ENCODE measurements around the gene ORM2.

Gene ORM2

DNA sequence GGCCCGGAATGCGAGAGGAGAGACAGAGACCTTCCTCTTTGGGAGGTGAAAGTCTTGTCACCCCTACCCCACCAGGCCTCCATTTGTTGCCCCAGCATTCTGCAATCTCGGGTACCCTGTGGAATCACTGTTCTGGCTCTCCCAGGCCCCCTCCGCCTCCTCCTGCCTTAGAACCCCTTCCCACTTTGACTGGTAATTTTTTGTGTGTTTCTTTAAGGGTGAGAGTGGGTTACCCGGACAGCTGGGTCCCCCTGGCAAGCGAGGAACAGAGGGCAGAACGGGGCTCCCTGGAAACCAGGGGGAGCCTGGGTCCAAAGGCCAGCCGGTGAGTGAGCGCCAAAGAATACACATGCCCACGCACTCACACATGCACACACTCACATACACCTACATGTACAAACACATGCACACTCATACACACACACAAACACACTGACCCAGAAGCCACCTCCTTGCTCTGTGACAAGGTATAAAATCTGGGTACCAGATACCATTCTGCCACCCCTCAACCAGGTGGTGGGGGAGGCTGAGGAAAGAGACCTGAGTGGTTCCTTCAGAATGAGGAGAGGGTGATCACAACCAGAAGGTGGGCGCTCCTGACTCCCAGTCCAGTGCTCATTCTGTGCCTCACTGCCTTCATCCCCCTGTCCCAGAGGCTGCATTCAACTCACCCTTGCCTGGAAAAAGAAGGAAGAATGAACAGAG lies 37.6 kb upstream of the ORM2 start:
- no peak for DNase-seq (ENCODE audit: low spot score)
- no peak for FAIRE-seq

DNA sequence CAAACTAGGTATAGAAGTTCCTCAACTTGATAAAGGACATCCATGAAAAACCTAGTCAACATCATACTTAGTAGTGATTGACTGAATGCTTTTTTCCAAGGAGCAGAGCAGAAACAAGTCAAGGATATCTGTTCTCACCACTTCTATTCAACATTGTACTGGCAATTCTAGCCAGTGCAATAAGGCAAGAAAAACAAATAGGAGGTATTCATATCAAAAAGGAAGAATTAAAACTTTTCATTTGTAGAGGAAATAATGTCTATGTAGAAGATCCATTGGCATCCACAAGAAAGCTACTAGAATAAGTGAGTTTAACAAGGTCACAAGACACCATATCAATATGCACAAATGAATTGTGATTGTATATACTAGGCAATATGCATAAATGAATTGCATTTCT lies 35.0 kb upstream of the ORM2 start:
- no peak for DNase-seq (ENCODE audit: low spot score)
- FAIRE-seq: no peak

DNA sequence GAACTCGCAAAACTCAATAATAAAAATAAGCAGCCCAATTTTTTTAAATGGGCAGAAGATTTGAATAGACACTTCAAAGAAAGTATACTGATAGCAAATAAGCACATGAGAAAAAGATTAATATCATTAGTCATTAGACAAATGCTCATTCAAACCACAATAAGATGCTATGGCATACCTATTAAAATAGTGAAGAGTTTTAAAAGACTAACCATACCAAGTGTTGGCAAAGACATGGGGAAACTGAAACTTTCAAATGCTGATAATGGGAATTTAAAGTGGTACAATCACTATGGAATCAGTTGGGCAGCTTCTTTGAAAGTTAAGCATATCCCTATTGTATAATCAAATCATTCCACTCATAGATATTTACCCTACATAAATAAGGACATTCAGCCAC lies 33.3 kb upstream of the ORM2 start:
- FAIRE-seq (no peak), DNase-seq (ENCODE audit: low spot score) (no peak)

DNA sequence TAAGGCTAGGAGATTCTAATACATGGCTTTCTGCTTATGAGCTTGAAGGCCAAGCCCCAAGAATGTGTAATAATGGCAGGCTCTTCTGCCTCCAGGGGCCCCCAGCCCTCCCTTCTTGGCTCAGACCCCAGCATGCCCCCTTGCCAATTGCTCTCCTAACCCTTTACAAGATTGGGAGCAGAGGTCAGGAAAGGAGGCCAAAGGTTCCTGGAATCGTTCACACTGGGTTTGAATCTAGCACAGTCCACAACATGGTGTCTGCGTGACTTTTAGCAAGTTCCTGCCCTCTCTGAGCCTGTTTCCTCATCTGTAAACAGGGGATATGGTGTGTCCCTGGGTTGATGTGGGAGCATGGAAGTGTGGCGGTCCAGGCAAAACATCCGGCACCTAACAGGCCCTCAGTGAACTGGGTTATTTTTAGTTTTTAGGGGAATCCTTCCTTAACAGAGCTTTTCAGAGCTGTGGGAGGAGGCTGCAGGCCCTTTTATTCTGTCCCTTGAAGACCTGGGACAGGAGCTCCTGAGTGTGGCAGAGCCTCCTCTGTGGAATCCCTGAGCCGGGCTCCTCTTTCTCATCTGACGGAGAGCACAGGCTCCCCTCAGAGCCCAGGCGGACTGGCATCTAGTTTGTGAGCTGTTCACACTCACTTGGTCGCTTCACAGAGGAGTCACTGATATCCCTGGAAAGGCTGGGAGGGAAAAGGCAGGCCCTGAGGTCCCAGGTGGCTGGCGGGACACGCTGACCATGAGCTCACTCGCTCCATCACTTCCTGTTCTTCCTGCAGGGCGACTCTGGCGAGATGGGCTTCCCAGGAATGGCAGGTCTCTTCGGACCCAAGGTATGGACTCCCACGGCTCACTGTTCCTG lies 30.1 kb upstream of the ORM2 start:
- no peak for DNase-seq (ENCODE audit: low spot score)
- FAIRE-seq: no peak

DNA sequence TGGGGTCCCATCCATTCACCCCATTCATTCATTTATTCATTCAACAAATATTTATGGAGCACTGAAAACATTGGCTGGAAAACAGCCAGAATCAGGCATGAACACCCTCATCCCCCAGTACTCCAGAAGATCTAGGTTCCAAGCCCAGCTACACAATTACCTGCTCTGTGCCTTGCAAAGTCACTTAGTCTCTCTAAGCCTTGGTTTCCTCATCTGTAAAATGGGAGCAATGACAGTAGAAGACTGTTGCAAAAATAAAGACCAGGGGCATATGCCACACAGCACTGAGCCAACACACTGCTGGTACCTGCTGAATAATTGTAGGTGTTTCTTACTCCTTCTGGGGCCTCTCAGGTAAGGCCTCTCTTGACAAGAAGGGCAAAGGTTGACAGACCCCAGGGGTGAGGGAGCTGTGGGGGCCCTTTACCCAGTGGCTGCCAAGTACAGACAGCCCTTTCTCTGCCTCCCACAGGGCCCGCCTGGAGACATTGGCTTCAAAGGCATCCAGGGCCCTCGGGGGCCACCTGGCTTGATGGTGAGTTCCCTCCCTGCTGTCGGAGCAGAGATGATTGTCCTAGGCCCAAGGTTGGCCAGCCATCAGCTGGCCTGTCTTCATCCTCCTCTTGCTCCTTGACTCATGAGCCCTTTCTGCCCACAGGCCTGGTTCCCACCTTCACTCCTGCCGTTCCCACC lies 29.4 kb upstream of the ORM2 start:
- DNase-seq (ENCODE audit: low spot score): no peak
- FAIRE-seq: no peak

DNA sequence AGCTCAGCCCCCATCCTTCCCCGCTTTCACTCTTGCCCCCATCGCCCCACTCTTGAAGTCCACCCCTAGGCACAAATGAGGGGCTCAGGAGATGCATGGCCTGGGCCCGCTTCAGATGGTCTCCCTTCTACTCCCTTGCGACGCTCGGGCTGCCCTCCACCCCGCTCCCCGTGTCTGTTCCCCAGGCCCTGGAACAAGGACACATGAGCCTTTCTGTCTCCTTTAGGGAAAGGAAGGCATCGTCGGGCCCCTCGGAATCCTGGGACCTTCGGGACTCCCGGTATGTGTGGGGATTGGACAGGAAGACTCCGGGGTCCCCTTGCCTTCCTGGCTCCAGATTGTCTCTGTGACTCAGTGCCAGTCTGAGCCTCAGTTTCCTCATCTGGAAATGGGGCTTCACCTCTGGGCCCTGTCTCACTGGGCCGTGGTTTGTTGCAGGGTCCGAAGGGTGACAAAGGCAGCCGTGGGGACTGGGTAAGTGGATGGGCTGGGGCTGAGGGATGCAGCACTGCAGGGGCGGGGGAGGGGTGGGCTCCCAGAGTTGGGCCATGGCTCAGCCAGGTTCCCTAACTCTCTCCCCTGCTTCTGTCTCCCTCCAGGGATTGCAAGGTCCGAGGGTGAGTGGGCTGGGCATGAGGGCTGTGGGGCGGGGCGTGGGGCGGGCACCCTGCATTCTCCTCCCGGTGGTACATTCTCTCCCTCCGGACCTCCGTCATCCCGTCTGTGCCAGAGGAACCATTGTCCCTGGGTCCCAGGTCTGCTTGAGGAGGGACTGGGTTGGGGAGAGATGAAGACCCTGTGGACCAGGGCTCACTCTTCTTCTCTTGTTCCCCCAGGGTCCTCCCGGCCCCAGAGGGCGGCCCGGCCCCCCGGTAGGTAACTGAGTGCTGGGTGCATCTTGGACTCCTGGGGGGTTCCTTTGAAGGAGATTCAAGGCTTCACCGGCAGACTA lies 28.5 kb upstream of the ORM2 start:
- FAIRE-seq: no peak

DNA sequence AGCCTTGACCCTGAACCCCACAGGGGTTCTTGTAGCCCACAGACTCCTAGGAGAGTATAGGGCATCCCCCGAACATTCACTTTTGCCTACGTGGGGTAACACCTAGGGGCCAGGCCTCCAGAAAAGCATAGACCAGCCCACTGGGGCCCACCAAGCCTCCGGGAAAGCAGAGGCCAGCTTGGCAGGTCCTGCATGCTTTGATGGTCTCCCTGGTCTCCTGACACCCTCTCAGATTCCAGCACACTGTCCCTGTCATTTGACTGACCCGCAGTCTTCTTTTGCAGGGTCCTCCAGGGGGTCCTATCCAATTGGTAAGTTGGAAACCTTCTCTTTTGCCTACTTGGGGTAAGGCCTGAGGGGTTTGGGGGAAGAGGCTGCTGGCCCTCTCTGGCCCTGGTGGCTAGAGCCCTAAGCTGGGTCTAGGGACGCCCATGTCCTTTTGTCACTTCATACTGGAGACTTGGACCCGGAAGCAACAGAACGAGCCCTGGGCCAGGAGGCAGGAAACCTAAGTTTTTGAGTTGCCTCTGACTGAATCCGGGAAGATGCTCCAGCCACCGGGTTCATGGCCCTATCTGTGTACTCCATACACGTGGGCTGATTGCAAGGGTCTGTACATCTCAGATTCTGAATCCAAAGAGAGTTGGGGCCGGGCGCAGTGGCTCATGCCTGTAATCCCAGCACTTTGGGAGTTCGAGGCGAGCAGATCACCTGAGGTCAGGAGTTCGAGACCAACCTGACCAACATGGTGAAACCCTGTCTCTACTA lies 27.7 kb upstream of the ORM2 start:
- FAIRE-seq (no peak), DNase-seq (ENCODE audit: low spot score) (no peak)

More for the DNA sequence above, 28.5 kb upstream of the ORM2 start:
- DNase-seq (ENCODE audit: low spot score): no peak

DNA sequence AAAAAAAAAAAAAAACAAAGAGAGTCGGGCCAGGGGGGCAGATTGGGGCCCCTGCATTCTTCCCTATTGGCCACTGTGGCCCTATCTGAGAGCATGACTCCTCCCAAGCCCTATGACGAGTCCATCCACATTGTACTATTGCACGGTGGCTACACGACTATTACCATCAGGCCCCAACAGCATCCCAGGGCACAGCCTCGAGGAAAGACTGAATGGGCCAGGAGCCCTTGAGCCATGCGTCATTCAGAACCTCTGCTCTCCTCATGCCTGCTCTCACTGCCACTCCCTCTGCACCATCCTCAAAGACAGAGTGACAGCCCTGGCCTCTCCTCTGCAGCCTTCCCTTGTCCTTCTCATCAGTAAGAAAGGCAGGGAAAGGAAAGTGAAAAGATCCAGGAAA lies 26.9 kb upstream of the ORM2 start:
- no peak for FAIRE-seq
- no peak for DNase-seq (ENCODE audit: low spot score)

DNA sequence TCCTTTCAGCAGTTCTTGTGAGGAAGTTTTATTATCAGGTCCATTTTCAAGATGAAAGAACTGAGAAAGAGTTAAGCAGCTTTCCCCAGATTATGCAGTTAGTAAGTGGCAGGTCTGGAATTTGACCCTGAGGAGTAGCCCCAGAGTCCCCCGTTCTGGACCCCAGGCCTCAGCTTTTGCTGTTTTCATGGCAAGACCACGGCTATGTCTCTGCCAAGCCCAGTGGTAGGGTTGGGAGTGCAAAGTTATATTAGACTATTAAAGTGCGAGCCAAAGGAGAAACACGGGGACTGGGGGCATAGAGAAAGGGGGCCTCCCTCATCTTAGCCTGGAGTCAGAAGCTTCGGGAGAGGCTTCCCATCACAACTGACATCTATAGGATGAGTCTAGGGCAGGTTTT lies 26.1 kb upstream of the ORM2 start:
- FAIRE-seq: no peak
- no peak for DNase-seq (ENCODE audit: low spot score)

DNA sequence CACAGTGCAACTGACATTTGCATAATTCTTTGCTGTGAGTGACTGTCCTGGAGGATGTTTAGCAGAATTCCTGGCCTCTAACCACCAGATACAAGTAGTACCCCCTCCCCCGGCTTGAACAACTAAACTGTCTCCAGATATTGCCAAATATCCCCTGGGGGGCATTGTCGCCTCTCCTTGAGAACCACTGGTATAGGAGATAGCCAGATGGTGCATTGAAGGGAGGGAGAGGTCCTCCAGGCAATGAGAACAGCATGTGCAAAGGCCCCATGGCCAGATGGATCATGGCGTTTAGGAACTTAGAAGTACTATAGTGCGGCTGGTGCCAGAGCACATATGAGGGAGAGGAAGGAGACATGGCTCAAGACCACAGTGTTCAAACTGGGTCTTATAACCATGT lies 25.7 kb upstream of the ORM2 start:
- DNase-seq (ENCODE audit: low spot score) (no peak), FAIRE-seq (no peak)

DNA sequence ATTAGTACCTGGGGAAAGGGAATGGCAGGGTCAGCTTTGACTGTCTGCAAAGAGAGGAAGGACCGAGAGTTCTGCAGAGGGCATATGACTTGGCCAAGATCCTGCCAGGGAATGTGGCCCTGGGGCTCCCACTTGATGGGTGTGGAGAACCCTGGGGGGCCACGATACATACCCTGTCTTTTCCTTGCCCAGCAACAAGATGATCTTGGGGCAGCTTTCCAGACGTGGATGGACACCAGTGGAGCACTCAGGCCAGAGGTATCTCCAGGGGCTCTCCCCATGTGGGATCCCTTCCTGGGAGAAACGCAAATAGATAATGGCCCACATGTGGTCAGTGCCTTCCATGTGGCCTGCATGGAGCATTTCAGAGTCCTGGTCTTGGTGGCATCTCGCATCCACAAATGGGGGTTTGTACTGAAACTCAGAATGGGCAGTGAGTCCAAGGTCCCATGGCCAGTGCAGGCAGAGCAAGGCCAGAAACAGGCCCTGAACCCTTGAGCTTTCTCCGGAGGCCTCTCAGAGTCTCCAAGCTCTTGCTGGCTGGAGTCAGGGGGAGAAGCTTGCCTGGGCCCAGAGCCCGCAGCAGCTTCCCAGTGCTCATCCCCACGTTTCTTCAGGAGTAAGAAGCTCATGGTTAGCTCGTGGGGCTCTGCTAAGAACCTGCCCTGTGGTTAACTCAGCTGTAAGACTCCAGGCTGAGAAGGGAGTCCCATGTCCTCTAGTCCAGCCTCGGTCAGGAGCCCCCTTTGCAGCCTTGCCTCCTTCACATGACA lies 25.1 kb upstream of the ORM2 start:
- no peak for FAIRE-seq
- DNase-seq (ENCODE audit: low spot score): no peak

DNA sequence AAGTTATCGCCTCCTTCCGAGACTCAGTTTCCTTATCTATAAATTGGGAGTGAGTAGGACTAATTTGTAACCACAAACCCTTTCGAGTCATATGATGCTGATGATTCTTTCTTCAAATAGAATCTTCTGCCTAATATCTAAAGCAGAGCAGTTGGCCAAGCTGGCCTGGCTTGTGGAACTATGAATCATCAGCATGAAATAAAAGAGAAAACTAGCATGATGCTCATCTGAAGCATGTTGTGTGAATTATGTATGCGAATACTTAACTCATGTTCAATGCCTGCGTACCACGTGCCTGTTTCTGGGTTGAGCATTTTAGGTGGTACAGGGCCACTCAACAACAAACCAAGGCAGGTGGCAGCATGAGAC lies 21.8 kb upstream of the ORM2 start:
- FAIRE-seq: no peak
- no peak for DNase-seq (ENCODE audit: low spot score)

DNA sequence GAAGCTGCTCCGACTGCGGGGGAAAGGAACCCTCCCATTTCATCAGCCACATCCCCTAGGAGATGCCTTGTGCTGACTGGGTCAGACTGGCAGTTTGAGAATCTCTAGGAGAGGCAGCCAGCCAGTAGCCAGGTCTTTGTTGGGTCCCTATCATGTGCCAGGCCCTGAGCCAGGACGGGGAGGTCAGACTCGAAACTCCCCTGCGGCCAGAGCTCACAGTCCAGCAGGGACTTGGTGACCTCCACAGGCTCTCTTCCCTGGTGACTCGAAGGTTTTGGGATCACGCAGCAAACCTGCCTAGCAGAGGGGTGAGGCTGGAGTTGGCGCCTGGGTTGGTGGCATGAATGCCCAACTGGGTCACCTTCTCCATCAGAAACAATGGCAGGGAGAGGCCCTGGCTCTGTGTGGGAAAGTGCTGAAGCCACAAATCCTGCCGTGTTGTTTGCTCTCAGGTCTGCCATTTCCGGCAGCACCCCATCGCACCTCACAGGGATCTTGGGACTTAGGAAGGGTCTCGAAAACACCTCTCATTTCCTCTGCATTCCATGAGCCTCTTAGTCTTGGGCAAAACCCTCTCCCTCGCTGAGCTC lies 21.2 kb upstream of the ORM2 start:
- no peak for FAIRE-seq

DNA sequence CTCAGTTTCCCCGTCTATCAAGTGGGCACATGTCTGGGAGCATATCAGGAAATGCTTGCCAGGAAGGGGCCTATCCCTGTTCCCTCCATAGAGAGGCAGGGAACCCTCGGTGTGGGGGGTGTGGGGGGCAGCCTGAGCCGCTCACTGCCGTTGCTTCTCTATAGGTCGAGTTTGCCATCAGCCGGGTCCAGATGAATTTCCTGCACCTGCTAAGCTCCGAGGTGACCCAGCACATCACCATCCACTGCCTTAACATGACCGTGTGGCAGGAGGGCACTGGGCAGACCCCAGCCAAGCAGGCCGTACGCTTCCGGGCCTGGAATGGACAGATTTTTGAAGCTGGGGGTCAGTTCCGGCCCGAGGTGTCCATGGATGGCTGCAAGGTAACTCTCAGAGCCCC lies 20.6 kb upstream of the ORM2 start:
- no peak for DNase-seq (ENCODE audit: low spot score)
- no peak for FAIRE-seq

More for the DNA sequence above, 21.2 kb upstream of the ORM2 start:
- DNase-seq (ENCODE audit: low spot score): no peak

DNA sequence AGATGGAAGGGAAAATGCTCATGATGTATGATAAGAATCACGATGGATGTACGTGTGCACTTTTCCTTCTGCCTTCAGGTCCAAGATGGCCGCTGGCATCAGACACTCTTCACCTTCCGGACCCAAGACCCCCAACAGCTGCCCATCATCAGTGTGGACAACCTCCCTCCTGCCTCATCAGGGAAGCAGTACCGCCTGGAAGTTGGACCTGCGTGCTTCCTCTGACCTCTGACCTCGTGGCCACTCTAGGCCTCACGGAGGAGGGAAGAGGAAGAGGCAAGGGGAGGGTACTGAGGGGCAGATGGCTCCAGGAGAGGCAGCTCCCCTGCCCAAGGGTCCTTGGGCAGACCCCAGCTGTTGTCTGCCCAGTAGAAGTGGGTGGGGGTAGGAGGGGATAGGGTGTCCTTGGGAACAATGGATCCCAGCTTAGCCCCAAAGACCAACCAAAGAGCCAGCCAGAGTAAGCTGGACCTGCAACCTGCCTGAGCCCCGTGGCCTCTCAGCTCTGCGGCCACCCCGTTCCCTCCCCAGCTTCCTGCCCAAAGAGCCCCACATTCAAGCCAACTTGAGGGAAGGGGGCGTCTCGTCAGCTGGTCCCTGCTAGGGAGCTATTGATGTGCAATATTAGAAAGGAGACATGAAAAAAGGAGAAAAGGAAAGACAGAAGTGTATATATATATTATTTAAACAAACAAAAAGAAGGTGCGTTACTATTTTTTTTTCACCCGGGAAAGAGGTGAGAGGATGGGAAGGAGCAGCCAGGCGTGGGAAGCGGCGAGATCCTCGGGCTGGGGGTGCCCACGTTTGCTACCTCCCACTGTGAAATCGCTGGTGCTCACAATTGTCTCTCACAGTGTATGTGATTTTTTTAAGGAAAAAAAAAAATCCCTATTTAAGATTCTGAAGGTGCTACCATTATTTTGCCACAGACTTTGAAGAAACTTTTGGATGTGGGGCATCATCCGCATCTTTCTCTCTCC lies 18.9 kb upstream of the ORM2 start:
- no peak for FAIRE-seq
- no peak for DNase-seq (ENCODE audit: low spot score)

DNA sequence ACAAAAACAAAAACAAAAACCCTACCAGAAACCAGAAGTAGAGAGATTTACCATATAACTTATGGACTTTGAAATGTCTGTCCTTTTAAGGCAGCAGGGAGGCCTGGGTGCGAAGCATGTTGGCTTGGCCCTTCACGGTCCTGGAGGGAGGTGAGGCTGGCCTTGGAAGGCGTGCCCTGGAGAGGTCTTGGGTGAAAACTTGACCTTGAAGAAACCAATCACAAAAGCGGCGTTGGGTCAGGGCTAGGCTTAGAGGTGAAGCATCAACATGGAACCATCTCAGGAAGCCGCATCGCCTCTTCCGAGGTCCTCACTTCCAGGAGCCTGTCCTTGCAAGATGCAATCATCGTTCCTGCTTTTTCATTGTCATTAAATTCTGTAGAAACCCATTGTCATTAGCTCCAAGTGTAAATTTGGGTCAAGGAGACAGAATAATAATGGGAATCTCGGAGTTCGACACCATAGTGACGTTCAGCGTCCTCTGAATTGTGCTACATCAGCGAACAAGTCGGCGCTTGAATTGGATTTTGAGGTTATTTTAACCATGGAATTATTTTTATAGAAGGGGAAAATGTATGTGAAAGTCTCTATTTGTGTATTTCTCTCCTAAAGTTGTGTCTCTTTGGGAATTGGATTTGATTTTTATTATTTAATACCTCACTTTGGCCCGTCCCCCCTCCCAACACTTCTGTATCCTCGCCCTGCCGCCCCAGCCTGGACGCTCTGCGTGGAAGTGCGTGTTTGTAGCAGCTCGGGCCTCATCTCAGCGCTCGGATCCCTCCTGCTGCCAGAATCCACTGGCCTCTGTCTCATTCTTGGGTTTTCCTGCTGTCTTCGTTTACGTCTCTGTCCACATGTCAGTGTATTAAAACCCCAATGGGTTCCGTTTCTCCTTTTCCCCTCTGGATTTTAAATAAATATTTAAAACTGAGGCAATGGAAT lies 17.8 kb upstream of the ORM2 start:
- FAIRE-seq (no peak), DNase-seq (ENCODE audit: low spot score) (no peak)

DNA sequence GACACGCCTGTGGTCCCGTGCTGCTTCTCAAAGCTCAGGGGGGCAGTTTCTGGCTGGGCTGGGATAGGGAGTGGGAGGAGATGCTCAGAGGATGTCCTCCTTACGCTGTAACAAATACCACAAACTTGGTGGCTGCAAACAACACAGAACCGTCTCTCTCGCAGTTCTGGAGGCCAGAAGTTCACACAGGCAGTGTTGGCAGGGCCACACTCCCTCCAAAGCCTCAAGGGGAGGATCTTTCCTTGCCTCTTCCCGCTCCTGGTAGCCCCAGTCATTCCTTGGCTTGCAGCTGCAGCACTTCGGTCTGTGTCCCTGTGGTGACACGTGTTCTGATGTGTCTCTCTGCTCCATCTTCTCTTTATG lies 17.2 kb upstream of the ORM2 start:
- FAIRE-seq (no peak), DNase-seq (ENCODE audit: low spot score) (no peak)

All from urothelium cell line (cell line).